HepG2 (cell line): ENCODE data around the gene GRIN2C. TPM values are rescaled to one million over a fixed set of nuclear protein-coding genes. Genes with fewer than 3 reads are reported as not detected.
A peak's percentile ranks its signal among the peaks of the same experiment; 100 is the strongest.

Source experiments
- CREB1 ChIP-seq, 2 experiments: fragments of 450-650 bp in 1 of 2; IDR thresholded peaks; 2 replicates each; pipeline ENCODE4 v1.6.1; 2016 to 2017; ENCODE audit warnings: control low read depth in 1 of 2, mild to moderate bottlenecking in 1 of 2, missing compliant biosample characterization in 1 of 2, missing genetic modification characterization in 1 of 2
- HOXD1 ChIP-seq: sonication (generic); formaldehyde crosslinking; IDR thresholded peaks from 2 replicates; pipeline ENCODE4 v1.5.0; 2020; ENCODE audit warnings: missing genetic modification reagents
- NKX3-1 ChIP-seq: sonication (generic); formaldehyde crosslinking; IDR thresholded peaks from 2 replicates; pipeline ENCODE4 v1.5.0; 2020; ENCODE audit warnings: missing genetic modification reagents
- NR1H2 ChIP-seq: sonication (generic); formaldehyde crosslinking; IDR thresholded peaks from 2 replicates; pipeline ENCODE4 v1.8.1; 2022; ENCODE audit warnings: low read depth, missing genetic modification reagents, borderline replicate concordance
- RARG ChIP-seq: sonication (generic); formaldehyde crosslinking; IDR thresholded peaks from 2 replicates; pipeline ENCODE4 v1.4.0; 2020; ENCODE audit warnings: low read depth, mild to moderate bottlenecking, missing genetic modification reagents
- SP140L ChIP-seq: sonication (generic); formaldehyde crosslinking; IDR thresholded peaks from 2 replicates; pipeline ENCODE4 v1.4.0; 2020; ENCODE audit warnings: missing genetic modification reagents, borderline replicate concordance
- TEAD3 ChIP-seq: optimal IDR thresholded peaks from 2 replicates; pipeline ENCODE3; 2016; ENCODE audit warnings: borderline replicate concordance
- TMF1 ChIP-seq: sonication (generic); formaldehyde crosslinking; IDR thresholded peaks from 2 replicates; pipeline ENCODE4 v1.8.1; 2022; ENCODE audit warnings: low read depth, missing genetic modification reagents
- YEATS2 ChIP-seq: sonication (generic); formaldehyde crosslinking; IDR thresholded peaks from 2 replicates; pipeline ENCODE4 v1.4.0; 2020; ENCODE audit warnings: missing genetic modification reagents, borderline replicate concordance
- ZFAT ChIP-seq: sonication (generic); formaldehyde crosslinking; conservative IDR thresholded peaks from 2 replicates; pipeline ENCODE4 v1.8.1; 2023; ENCODE audit warnings: missing genetic modification reagents, inconsistent platforms
- ZFP36L1 ChIP-seq: sonication (generic); formaldehyde crosslinking; IDR thresholded peaks from 2 replicates; pipeline ENCODE4 v1.8.0; 2022; ENCODE audit warnings: mild to moderate bottlenecking, missing genetic modification reagents, moderate library complexity
- ZNF282 ChIP-seq: fragments of 450-650 bp; IDR thresholded peaks from 2 replicates; pipeline ENCODE4 v1.6.1; 2018; ENCODE audit not compliant: partially characterized antibody
- ZNF543 ChIP-seq: sonication (generic); formaldehyde crosslinking; IDR thresholded peaks from 2 replicates; pipeline ENCODE4 v1.4.0; 2020; ENCODE audit warnings: mild to moderate bottlenecking, missing genetic modification reagents
- ZNF563 ChIP-seq: sonication (generic); formaldehyde crosslinking; IDR thresholded peaks from 2 replicates; pipeline ENCODE4 v1.8.0; 2022; ENCODE audit warnings: mild to moderate bottlenecking, moderate library complexity, missing genetic modification reagents
- polyA plus RNA-seq, 8 experiments: library from polyadenylated mRNA; depleted of rRNA in 3 of 8; stranded (reverse) in 7 of 8; unstranded in 1 of 8; fragments of >200 nt; fragmentation: Illumina TruSeq in 4 of 8; extraction: Trizol in 4 of 8; gene quantifications; 2 replicates each; pipeline versions ENCODE4 v1.2.1 to v1.2.3, GENCODE V29; 2011 to 2016; ENCODE audit warnings: low read depth in 4 of 8, missing spikeins in 1 of 8, mixed read lengths in 1 of 8; ENCODE audit not compliant: insufficient read depth in 1 of 8
- total RNA-seq, 5 experiments: library from RNA; depleted of rRNA; stranded (reverse); fragments of >200 nt; fragmentation: Illumina TruSeq; extraction: Trizol; gene quantifications; 2 replicates each; pipeline ENCODE4 v1.2.3, GENCODE V29; 2016; ENCODE audit warnings: low read depth in 1 of 5
- TF ChIP-seq, protein P1 (sequence below): sonication (generic); formaldehyde crosslinking; IDR thresholded peaks from 2 replicates; pipeline ENCODE4 v1.5.0; 2020; ENCODE audit warnings: missing genetic modification reagents
- TF ChIP-seq, protein P2 (sequence below): sonication (generic); formaldehyde crosslinking; conservative IDR thresholded peaks from 2 replicates; pipeline ENCODE4 v1.5.0; 2020; ENCODE audit warnings: missing genetic modification reagents
- TF ChIP-seq, protein P3 (sequence below): sonication (generic); formaldehyde crosslinking; IDR thresholded peaks from 2 replicates; pipeline ENCODE4 v1.4.0; 2020; ENCODE audit warnings: missing genetic modification reagents, borderline replicate concordance
- TF ChIP-seq, protein P4 (sequence below): sonication (generic); IDR thresholded peaks from 2 replicates; pipeline ENCODE4 v1.6.1; 2016; ENCODE audit warnings: low read depth, borderline replicate concordance

Gene GRIN2C
- total and polyA plus RNA-seq, 2 of the 13 experiments (the other 11 are each of a cell fraction or from before 2014, with no cell fraction given), result 0.03 to 0.11 TPM

DNA sequence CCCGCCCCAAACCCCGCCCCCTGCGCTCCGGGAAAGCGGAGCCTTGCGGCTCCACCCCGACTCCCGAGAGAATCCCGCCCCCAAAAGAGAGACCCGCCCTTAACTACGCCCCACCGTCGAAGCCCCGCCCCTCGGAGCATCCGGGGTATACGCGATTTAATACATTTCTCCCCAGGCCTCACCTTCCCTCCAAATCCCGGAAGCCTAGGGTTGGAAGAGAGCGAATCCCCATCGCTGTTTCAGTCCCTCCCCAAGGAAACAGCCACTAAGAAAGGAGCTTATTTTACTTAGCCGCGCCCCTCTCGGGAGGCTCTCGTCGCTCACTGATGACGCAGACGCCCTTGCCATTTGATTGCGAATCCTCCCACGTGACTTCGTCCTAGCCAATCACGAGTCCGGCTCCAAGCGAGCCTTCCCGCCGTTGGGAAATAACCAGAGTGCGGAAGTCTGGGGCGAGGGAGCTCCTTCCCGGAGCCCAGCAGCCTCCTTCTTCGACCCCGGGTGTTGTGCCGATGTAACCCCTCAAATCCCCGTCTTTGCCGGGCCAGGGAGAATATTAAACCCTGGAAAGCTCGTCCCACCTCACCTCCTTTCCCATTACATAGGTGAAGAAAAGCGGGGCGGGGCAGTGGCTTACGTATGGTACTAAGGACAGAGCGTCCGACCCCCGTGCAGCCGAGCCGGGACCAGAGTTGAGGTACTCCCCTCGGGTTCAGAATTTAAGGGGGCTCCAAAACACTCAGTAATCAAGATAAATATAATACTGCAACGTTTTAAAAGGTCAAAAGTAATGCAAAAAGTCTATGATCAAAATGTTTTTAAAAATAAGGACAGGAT is 13.6 kb upstream of the GRIN2C start (continued):
- TF ChIP-seq TEAD3 (CRISPR knock-in tag), result peak; percentile 72
- TF ChIP-seq TMF1 (CRISPR knock-in tag), result no peak
- peak; percentile 70; the same call in 1 of the 2 replicates for TF ChIP-seq NKX3-1
- no peak for TF ChIP-seq HOXD1 (CRISPR knock-in tag)
- peak; percentile 99 for TF ChIP-seq CREB1 (IDR thresholded peaks at IDR 0.05)
- peak; percentile 100 for TF ChIP-seq CREB1 (CRISPR knock-in tag; IDR thresholded peaks at IDR 0.05)
- TF ChIP-seq SP140L, result peak; percentile 67; the same call in 1 of the 2 replicates
- no peak; the same call in 1 of the 2 replicates for TF ChIP-seq NR1H2
- peak; percentile 74; the same call in 1 of the 2 replicates for TF ChIP-seq ZNF563 (CRISPR knock-in tag)
- TF ChIP-seq, protein P1, sequence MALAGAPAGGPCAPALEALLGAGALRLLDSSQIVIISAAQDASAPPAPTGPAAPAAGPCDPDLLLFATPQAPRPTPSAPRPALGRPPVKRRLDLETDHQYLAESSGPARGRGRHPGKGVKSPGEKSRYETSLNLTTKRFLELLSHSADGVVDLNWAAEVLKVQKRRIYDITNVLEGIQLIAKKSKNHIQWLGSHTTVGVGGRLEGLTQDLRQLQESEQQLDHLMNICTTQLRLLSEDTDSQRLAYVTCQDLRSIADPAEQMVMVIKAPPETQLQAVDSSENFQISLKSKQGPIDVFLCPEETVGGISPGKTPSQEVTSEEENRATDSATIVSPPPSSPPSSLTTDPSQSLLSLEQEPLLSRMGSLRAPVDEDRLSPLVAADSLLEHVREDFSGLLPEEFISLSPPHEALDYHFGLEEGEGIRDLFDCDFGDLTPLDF (CRISPR knock-in tag), result peak; percentile 97
- peak; percentile 59; the same call in 1 of the 2 replicates for TF ChIP-seq ZFP36L1 (CRISPR knock-in tag)
- TF ChIP-seq YEATS2 (CRISPR knock-in tag), result peak; percentile 96
- TF ChIP-seq, protein P2, sequence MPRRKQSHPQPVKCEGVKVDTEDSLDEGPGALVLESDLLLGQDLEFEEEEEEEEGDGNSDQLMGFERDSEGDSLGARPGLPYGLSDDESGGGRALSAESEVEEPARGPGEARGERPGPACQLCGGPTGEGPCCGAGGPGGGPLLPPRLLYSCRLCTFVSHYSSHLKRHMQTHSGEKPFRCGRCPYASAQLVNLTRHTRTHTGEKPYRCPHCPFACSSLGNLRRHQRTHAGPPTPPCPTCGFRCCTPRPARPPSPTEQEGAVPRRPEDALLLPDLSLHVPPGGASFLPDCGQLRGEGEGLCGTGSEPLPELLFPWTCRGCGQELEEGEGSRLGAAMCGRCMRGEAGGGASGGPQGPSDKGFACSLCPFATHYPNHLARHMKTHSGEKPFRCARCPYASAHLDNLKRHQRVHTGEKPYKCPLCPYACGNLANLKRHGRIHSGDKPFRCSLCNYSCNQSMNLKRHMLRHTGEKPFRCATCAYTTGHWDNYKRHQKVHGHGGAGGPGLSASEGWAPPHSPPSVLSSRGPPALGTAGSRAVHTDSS (CRISPR knock-in tag), result no peak
- TF ChIP-seq ZFAT (CRISPR knock-in tag), result no peak
- TF ChIP-seq ZNF282, result no peak
- TF ChIP-seq, protein P3, sequence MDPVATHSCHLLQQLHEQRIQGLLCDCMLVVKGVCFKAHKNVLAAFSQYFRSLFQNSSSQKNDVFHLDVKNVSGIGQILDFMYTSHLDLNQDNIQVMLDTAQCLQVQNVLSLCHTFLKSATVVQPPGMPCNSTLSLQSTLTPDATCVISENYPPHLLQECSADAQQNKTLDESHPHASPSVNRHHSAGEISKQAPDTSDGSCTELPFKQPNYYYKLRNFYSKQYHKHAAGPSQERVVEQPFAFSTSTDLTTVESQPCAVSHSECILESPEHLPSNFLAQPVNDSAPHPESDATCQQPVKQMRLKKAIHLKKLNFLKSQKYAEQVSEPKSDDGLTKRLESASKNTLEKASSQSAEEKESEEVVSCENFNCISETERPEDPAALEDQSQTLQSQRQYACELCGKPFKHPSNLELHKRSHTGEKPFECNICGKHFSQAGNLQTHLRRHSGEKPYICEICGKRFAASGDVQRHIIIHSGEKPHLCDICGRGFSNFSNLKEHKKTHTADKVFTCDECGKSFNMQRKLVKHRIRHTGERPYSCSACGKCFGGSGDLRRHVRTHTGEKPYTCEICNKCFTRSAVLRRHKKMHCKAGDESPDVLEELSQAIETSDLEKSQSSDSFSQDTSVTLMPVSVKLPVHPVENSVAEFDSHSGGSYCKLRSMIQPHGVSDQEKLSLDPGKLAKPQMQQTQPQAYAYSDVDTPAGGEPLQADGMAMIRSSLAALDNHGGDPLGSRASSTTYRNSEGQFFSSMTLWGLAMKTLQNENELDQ (CRISPR knock-in tag), result no peak
- TF ChIP-seq RARG, result no peak
- TF ChIP-seq ZNF543 (CRISPR knock-in tag), result no peak
- TF ChIP-seq, protein P4, sequence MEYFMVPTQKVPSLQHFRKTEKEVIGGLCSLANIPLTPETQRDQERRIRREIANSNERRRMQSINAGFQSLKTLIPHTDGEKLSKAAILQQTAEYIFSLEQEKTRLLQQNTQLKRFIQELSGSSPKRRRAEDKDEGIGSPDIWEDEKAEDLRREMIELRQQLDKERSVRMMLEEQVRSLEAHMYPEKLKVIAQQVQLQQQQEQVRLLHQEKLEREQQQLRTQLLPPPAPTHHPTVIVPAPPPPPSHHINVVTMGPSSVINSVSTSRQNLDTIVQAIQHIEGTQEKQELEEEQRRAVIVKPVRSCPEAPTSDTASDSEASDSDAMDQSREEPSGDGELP, result no peak; the same call in 1 of the 2 replicates
